HG03432 (cell line): ENCODE measurements around the gene CRIP1.

ENCODE experiments used
- ATAC-seq: cut with Tn5 transposase; IDR thresholded peaks from one replicate; pipeline ENCODE4 v1.9.1; 2021; ENCODE audit warnings: mild to moderate bottlenecking, moderate library complexity; ENCODE audit not compliant: unreplicated experiment

Gene CRIP1, protein sequence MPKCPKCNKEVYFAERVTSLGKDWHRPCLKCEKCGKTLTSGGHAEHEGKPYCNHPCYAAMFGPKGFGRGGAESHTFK

DNA sequence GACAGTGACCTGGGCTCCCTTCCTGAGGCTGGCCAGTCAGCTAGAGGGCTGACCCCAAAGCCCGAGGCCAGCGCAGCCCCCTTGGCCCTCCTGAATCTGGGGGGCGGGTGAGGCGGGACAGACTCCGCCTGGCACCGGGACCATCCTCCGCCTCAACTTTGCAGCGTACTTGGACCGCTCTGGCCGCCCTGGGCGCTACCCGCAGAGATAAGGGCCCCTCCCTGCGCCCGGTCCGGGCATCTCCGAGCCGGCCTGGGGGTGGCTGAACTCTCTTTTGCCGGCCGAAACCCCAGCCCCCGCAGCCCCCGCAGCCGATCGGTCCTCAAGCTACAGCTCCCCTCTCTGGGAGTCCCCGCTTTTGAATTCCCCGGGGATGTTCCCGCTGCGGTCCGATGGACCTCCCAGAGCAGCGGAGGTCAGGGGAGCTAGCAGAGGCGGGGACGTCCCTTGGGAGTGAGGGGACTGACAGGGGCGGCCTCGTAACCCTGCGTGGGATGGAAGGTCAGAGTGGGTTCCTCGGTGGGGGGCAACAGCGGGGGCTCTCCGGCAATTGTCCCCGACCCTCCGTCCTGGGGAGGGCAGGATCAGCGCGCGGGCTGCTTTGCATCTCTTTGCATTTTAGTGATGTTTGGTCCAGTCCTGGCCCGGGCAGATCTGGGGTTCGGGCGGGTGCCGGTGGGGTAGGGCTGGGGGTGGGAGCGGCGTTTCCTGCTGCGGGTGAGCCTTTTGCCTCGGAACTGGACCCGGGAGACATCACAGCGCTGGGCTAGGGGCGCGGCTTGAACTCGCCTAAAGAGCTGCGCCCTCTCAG, at the start of gene CRIP1:
Gene CRIP1 (plus strand): TSS at position 724 of the 811 bp plus-strand sequence. CDS start 374 bp downstream, outside the sequence.
- no peak for ATAC-seq

GRCh38 chr14:105436891-105437722, 49.6 kb upstream of the CRIP1 start:
- ATAC-seq = no peak

DNA sequence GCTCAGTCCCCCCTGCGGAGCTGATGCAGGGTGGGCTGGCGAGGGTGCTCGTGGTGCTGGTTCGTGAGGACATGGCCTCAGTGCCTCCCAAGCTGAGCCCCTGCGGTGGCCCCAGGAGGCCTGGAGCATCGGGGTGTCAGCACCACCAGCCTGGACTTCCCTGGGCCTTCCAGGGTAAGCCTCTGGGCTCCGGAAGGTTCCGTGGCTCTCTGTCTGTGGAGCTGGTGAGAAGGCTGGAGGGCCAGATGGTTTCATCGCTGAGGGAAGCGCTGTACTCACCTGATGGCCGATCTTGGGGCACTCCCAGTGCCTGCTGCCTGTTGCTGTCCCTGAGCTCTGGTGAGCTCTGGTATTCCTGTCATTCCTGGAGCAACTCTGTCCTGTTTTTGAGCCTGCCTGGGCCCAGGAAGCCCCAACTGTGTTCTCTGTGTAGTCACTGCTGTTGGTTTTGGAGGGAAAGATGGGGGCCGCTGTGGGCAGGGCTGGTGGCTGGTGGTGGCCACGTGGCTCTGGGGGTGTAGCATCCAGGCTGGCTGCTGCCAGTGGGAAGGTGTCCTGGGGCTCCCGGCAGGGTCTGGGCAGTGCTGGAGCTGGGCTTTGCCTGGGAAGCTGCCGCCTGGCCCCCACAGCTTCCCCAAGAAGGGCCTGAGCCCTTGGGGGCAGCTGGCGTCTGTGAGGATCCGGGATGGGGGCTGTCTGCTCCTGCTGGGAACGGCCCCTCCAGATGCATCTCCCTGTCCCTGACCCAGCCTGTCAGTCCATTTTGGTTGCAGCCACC, 48.8 kb upstream of the CRIP1 start:
- ATAC-seq = no peak

- ATAC-seq = no peak
Observed at GRCh38 chr14:105439179-105439578, 47.5 kb upstream of the CRIP1 start.

DNA sequence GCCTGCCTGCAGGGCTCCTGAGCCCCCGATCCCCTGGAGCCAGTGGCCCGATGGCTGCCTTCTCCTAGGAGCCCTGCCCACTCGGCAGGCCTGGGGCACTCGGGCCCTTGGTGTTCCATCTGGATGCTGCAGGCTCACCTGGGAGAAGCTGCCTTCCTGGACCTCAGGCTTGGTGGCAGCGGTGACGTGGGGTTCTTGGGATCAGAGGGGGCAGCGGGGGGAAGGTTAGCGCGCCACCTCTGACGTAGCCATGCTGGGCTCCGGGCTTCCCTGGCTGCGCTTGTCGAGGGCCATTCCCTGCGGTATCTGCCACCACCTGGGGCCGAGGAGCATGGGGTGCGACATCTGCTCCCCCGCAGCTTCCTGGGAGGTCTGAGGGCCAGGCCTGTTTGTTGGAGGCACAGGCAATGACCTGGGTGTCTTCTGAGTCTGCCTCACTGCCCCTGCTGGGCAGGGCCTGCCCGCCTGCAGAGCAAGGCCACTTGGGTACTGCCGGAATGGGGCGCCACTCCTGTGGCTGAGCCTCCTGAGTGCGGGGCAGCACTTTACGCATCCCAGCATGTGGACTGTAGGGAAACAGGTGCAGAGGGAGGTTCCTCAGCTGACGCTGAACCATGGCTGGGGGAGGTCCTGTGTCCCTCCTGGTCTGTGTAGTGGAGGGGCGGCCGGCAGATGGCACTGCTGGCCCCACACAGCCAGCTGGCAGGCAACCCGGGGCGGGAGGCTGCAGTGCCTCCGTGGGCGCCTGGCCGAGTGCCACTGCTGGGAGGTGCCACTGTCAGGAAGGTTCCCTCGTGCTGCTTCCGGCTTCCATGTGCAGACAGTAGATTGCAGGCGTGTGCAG, 46.8 kb upstream of the CRIP1 start:
- no peak for ATAC-seq

DNA sequence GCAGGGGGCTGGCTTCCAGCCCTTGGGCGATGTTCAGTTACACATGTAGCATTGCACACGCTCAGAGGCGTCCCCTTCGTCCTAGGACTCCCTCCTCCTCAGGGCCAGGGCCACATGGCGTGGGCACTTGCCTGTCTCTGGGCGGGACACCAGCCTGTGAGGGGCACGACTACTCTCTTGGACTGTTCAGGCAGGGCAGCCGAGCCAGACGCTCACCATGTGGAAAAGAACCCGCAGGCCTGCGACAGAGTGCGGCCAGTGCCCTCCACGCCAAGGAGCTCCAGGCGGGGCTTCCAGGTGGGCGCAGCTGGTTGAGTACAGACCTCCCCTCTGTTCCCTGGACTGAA, 46.2 kb upstream of the CRIP1 start:
- ATAC-seq = no peak

DNA sequence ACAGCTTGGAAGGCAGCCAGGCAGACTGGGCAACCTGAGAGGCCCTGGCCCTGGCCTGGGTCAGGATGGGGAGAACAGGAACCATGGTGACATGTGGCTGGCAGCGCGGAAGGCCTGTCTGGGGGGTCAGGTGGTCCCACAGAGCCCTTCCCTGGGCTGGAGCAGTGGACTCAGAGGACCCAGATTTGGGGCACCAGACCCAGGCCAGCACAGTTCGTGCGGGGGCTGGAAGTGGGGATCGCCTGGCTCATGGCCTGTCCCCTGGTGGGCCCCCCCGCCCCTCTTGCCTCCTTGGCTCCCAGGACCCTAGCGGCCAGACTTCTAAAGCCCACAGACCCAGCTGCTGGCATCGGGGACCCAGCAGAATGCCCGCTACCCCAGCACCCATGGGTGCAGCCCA, 45.7 kb upstream of the CRIP1 start:
- no peak for ATAC-seq

DNA sequence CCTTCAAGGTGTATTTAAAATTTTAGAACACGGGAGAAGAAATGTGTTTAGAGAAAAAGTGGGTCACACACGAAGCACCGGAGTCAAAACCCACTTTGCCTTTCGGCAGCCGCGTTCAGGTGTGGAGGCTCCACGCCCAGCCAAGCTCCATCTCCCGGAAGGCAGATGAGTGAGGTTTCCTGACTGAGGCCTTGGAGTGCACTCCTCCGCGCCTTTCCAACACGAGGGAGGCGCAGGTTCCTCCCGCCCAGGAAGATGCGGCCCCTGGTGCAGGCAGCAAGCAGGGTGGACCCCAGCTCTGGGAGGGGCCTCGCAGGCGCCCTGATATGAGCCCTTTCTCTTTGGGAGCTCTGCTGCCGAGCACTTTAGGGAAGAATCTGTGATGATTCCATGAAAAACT, 44.6 kb upstream of the CRIP1 start:
- no peak for ATAC-seq

DNA sequence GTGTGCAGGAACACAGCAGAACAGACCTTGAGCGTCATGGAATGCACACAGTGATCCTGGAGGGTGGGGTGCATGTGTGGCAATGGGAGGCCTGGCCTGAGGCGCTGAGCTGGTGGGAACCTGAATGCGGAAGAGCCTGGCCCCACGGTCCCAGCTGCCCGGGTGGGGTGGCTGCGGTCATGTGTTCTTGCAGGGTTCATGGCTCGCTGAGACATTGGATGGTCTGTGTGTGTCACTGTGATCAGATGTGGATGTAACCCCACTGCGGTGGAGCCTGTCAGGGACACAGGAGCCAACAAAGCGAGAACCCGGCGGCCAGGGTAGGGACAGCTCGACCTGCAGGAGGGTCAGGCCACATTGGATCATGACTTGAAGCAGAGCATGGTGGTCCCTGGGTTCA, 43.9 kb upstream of the CRIP1 start:
- ATAC-seq = no peak

- ATAC-seq = no peak
Observed at GRCh38 chr14:105444859-105445258, 41.8 kb upstream of the CRIP1 start.

DNA sequence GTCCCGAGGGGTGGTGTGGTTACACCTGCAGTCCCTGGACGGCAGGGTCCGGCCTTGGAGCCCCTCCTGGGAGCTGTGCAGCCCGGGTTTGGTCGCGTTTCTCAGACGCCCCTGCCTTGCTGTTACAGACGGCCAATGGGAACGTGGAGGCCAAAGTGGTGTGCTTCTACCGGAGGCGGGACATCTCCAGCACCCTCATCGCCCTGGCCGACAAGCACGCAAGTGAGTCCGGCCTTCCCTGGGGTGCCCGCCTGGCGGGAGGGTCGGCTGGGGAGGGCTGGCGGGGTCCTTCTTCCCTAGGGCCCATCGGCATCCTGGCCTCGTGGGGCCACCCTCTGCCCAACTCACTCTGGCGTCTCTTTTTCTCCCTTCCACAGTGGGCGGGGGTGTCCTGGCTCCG, 41.4 kb upstream of the CRIP1 start:
- ATAC-seq = no peak

- ATAC-seq = no peak
Observed at GRCh38 chr14:105445901-105446845, 40.5 kb upstream of the CRIP1 start.

DNA sequence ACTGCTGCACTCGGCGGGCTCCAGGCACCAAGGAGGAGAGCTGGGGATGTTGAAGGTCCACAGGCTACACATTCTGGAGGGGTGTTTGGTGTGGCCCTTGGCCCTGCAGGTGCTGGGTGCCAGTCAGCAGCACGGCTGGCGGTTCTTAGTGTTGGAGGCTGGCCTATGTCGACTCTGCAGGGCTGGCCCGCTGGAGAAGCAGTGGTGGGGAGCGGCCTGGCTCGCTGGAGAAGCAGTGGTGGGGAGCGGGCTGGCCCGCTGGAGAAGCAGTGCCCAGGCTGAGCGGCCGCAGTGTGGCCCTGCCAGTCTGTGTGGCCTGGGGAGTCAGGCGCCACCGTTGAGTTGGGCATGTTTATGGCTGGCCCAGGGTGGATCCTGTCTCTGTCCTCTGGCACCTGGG, 39.7 kb upstream of the CRIP1 start:
- no peak for ATAC-seq

GRCh38 chr14:105447651-105448640, 38.7 kb upstream of the CRIP1 start:
- ATAC-seq = no peak

- ATAC-seq = no peak
Observed at GRCh38 chr14:105448706-105449111, 38.0 kb upstream of the CRIP1 start.

DNA sequence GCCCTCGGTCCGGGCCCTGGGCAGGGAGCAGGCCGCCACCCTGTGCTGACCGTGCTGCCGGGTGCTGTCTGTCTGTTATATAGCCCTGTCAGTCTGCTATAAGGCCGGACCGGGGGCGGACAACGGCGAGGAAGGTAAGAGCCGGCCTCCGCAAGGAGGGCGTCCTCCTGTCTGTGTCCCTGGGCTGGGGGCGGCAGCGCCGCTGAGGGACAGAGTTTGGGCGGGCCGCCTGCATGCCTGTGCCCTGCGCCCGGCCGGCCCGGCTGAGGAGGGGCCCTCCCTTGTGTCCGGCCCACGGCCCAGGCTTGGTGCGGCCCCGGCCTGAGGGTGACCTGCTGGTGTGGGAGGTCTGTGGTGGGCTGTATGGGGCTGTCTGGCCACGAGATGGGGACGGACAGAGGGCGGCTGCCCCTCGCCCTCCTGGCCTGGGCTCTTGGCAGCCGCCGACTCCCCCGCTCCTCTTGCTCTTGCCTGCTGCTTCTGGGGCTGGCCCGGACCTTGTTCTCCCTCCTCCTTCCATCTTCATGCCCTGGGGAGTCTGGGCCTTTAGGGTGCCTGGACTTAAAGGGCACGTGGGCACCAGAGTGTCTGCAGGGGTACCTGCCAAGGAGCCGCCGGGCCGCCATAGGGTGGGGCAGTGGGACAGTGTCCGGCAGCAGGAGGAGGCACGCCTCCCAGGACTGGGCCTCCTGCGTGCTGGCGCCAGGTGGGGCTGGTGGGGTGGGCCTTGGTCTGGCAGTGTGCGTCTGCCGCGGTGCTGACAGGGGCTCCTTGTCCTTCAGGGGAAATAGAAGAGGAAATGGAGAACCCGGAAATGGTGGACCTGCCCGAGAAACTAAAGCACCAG, 37.2 kb upstream of the CRIP1 start:
- ATAC-seq = no peak

DNA sequence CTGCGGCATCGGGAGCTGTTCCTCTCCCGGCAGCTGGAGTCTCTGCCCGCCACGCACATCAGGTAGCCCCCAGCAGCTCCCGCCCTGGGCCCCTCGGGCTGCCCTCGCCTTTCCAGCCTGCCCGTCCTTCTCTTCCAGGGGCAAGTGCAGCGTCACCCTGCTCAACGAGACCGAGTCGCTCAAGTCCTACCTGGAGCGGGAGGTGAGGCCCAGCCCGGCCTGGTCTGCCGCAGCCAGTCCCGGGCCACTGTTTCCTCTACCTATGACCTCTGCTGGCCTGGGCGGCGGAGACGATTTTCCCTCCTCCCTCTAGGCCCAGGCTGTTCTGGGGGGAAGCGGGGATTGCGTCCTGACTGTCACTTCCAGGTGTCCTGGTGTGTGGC, 36.6 kb upstream of the CRIP1 start:
- no peak for ATAC-seq
